HG03439 (cell line): Measurements from ENCODE around the gene TAP1.
"Not testable (repeated sequence)": the region's sequence is repeated elsewhere in the genome, so short reads cannot be mapped to it uniquely, and the experiment has no call there.

Experiments used
- ATAC-seq: cut with Tn5 transposase; IDR thresholded peaks from one replicate; pipeline ENCODE4 v1.9.1; 2021; ENCODE audit warnings: mild to moderate bottlenecking, moderate library complexity; ENCODE audit not compliant: unreplicated experiment

Gene TAP1

DNA sequence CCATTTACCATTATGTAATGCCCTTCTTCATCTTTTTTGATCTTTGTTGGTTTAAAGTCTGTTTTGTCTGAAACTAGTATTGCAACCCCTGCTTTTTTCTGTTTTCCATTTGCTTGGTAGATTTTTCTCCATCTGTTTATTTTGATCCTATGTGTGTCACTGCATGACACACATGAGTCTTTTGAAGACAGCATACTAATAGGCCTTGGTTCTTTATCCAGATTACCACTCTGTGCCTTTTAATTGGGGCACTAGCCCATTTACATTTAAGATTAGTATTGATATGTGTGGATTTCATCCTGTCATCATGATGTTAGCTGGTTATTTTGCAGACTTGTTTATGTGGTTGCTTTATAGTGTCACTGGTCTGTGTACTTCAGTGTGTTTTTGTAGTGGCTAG is 48.1 kb downstream of the TAP1 start:
- ATAC-seq = not testable (repeated sequence)

DNA sequence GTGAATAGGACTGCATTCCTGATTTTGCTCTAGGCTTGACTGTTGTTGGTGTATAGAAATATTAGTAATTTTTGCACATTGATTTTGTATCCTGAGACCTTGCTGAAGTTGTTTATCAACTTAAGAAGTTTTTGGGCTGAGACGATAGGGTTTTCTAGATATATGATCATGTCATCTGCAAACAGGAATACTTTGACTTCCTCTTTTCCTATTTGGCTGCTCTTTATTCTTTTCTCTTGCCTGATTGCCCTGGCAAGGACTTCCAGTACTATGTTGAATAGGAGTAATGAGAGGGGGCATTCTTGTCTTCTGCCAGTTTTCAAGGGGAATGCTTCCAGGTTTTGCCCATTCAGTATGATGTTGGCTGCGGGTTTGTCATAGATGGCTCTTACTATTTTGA is 50.1 kb downstream of the TAP1 start:
- ATAC-seq = no peak

DNA sequence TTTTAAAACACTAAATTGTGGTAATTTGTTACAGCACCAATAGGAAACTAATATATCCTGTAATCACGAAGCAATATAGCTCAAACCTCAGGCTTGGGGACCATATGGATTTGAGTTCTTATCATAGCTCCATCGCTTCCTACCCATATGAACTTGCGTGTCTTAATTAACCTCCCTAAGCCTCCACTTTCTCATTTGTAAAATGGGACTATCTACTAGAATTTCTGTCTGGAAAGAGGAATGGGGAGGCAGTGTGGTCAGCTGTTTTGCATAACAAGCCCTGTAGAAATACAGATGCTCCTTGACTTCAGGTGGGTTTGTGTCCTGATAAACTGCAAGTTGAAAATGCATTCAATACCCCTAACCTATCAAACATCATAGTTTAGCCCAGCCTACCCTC is 53.8 kb downstream of the TAP1 start:
- no peak for ATAC-seq

DNA sequence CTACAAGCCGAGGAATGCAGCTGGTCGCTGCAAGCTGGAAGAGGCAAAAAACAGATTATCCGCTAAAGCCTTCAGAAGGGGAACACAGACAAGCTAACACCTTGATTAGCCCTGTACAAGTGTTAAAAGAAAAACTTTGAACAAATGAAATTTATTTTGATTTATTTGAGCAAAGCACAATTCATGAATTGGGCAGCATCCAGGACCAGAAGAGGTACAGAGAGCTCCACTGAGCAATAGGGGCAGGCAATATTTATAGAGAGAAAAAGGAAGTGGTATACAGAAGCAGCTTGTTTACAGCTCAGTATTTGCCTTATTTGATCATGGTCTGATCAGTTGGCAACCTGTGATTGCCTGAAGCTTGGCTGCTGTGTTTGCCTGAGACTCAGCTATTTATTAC is 54.3 kb downstream of the TAP1 start:
- ATAC-seq = no peak

- peak; percentile 71 for ATAC-seq
Observed at GRCh38 chr6:32796848-32797776, 56.4 kb downstream of the TAP1 start.
